Measurements from ENCODE around the gene BCL2L11.

The BCL2L11 gene

DNA sequence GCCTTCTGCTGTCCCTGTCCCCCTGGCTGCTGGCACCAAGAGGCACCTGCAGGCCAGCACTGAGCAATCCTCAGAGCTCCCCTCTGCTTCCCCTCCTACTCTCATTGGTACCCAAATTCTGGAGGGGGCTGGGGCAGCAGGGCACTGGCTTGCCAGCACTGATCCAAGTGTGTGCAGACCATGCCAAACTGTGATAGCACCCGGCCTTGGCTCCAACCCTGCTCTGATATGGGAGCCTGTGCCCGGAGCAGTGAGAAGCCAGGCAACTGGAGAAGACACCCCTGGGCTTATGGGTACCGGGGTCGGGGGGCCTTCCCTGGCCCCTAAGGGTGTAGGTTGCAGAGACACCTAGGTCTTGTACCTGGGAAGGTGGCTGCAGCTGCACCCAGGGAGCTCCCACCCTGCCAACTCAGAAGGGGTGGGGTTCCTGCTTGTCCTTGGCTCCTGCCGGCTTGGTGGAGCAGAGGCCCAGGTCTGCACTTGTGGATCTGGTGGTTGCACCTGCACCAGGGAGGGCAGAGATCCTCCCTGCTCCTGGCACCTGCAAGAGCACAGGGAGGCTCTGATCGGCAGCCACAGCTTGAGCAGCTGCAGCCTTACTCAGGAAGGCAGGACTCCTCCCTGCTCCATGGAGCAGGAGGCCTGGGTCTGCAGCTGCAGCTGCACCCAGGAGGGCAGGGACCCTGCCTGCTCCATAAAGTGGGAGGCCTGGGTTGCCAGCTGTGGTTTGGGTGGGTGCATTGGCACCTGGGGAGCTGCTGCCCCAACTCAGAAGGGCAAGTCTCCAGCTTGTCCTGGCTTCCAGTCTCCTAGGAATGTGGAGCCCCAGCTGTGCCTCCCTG is 96.3 kb downstream of the BCL2L11 start:
- no peak for DNase-seq (ENCODE audit: low spot score)
- TF ChIP-seq, protein P1, sequence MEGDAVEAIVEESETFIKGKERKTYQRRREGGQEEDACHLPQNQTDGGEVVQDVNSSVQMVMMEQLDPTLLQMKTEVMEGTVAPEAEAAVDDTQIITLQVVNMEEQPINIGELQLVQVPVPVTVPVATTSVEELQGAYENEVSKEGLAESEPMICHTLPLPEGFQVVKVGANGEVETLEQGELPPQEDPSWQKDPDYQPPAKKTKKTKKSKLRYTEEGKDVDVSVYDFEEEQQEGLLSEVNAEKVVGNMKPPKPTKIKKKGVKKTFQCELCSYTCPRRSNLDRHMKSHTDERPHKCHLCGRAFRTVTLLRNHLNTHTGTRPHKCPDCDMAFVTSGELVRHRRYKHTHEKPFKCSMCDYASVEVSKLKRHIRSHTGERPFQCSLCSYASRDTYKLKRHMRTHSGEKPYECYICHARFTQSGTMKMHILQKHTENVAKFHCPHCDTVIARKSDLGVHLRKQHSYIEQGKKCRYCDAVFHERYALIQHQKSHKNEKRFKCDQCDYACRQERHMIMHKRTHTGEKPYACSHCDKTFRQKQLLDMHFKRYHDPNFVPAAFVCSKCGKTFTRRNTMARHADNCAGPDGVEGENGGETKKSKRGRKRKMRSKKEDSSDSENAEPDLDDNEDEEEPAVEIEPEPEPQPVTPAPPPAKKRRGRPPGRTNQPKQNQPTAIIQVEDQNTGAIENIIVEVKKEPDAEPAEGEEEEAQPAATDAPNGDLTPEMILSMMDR (IDR thresholded peaks at IDR 0.05; ENCODE audit: extremely low read depth, insufficient read depth, missing control alignments): no peak
- in situ Hi-C loops (cut with MboI; ENCODE audit: low pct_unique_long_range_greater_than_20kb, low sequenced_read_pairs, unreplicated experiment): no loop called here
